Measurements from ENCODE around the gene ADAMTS1.

ADAMTS1 gene

DNA sequence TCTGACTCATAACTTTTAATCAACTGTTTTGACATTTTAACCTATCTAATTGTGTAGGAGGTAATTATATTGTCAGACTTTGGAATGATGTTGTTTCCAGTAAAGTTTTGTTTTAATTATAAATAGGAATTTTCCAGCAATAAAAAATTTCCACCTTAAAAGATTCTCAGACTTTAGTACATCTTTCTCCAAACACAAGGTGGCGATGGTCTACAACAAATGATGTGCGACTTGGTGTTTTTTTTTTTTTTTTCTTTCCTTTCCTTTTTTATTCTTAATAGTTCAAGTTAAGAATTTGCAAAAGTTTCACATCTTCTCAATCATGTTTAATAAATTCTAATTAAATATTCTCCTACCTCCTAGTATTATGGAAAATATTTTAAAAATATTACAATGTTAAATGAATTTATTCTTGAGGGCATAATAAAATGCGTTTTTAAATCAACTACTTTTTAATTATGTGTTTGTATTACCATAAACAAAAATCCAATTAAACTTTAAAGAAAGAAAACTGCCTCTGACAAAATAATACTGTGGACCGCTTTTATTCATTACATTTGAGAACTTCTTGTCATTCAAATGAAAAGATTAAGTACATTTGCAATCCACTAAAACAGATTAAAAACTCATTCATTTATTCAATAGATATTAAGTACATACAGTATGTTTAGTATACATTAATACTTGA, 4.4 kb upstream of the ADAMTS1 start:
- DNase-seq: peak in 1 of 2 donors; percentile 83
- no CpG with 5 or more reads among the region's 4 CpGs for WGBS (ENCODE audit: extremely low coverage, insufficient coverage, insufficient read length)
- no peak overlapping the region for H3K23ac ChIP-seq (ENCODE audit: low read length)
- H3K4me3 ChIP-seq (ENCODE audit: low read depth, low read length): no peak overlapping the region
- no peak overlapping the region for H4K8ac ChIP-seq (ENCODE audit: low read depth, low read length)
- no peak overlapping the region for H4K12ac ChIP-seq (ENCODE audit: low read depth, low read length)
- no peak overlapping the region for H2AFZ ChIP-seq (ENCODE audit: insufficient read depth, low read length, poor library complexity)
- H3K18ac ChIP-seq (ENCODE audit: low read length): no peak overlapping the region
- no peaks in the 10 kb centered on the region for H3K27me3 ChIP-seq (ENCODE audit: insufficient read depth, low read length)
- H2AK5ac ChIP-seq (ENCODE audit: low read length): no peak overlapping the region
- H4K91ac ChIP-seq (ENCODE audit: low read depth, low read length): no peak overlapping the region
- no peak overlapping the region for H3K9ac ChIP-seq (ENCODE audit: low read length)
- no peak overlapping the region for H2BK12ac ChIP-seq (ENCODE audit: low read length)
- H3K9me3 ChIP-seq (ENCODE audit: insufficient read depth, low read depth, low read length): no peaks in the 10 kb centered on the region
- no peak overlapping the region for H2BK5ac ChIP-seq (ENCODE audit: low read depth, low read length, poor library complexity)
- no peaks in the 10 kb centered on the region for H3K36me3 ChIP-seq (ENCODE audit: control insufficient read depth in 1 of 2, insufficient read depth in 2 of 2, low read length in 2 of 2)
- H3K4me1 ChIP-seq (ENCODE audit: control insufficient read depth in 1 of 2, insufficient read depth in 2 of 2, low read length in 2 of 2): peaks cover 0 to 2% of the 10 kb centered on the region in 2 experiments
- H3K4me2 ChIP-seq (ENCODE audit: low read length): no peak overlapping the region
- peaks cover 10% of the 10 kb centered on the region for H3K79me2 ChIP-seq (ENCODE audit: control insufficient read depth, insufficient read depth, low read length, poor library complexity)
- H3K4ac ChIP-seq (ENCODE audit: low read depth, low read length): no peak overlapping the region
- H3K27ac ChIP-seq (ENCODE audit: low read depth, low read length): no peak overlapping the region
- no peak overlapping the region for H2BK120ac ChIP-seq (ENCODE audit: insufficient read depth, low read length, poor library complexity)
- peaks cover 18% of the 10 kb centered on the region for H3K79me1 ChIP-seq (ENCODE audit: low read length)
- no peak overlapping the region for H3K14ac ChIP-seq (ENCODE audit: low read length)

DNA sequence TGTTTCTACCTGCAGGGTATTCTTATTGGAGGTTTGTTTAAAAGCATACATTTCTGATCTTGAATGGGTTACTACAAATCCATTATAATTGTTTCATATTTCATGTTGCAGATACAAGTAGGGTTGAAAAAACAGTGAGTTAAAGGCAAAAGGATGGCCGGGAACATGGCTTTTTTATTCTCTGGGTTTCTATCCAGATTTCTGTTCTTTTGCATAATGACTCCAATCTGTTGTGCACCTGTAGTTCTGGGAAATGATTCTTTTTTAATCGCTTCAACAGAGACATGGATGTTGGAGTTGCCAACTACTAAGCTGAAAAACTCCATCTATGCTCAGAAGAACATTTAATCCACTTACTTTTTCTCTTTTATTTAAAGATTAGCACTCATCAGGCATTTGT, 2.7 kb upstream of the ADAMTS1 start:
- no peak overlapping the region for H2BK5ac ChIP-seq (ENCODE audit: low read depth, low read length, poor library complexity)
- no peak overlapping the region for H4K12ac ChIP-seq (ENCODE audit: low read depth, low read length)
- no peak overlapping the region for H3K4ac ChIP-seq (ENCODE audit: low read depth, low read length)
- no peak overlapping the region for H2BK12ac ChIP-seq (ENCODE audit: low read length)
- no CpG with 5 or more reads among the region's 2 CpGs for WGBS (ENCODE audit: extremely low coverage, insufficient coverage, insufficient read length)
- DNase-seq: no peak
- no peaks in the 10 kb centered on the region for H3K9me3 ChIP-seq (ENCODE audit: insufficient read depth, low read depth, low read length)
- peaks cover 19% of the 10 kb centered on the region for H3K79me2 ChIP-seq (ENCODE audit: control insufficient read depth, insufficient read depth, low read length, poor library complexity)
- H4K8ac ChIP-seq (ENCODE audit: low read depth, low read length): no peak overlapping the region
- no peak overlapping the region for H2AFZ ChIP-seq (ENCODE audit: insufficient read depth, low read length, poor library complexity)
- peaks cover 34% of the 10 kb centered on the region for H3K79me1 ChIP-seq (ENCODE audit: low read length)
- H3K4me2 ChIP-seq (ENCODE audit: low read length): no peak overlapping the region
- H4K91ac ChIP-seq (ENCODE audit: low read depth, low read length): no peak overlapping the region
- H3K27me3 ChIP-seq (ENCODE audit: insufficient read depth, low read length): no peaks in the 10 kb centered on the region
- H3K4me3 ChIP-seq (ENCODE audit: low read depth, low read length): no peak overlapping the region
- H3K23ac ChIP-seq (ENCODE audit: low read length): no peak overlapping the region
- no peak overlapping the region for H3K27ac ChIP-seq (ENCODE audit: low read depth, low read length)
- H3K18ac ChIP-seq (ENCODE audit: low read length): no peak overlapping the region
- H2AK5ac ChIP-seq (ENCODE audit: low read length): no peak overlapping the region
- no peak overlapping the region for H3K14ac ChIP-seq (ENCODE audit: low read length)
- H2BK120ac ChIP-seq (ENCODE audit: insufficient read depth, low read length, poor library complexity): no peak overlapping the region
- H3K9ac ChIP-seq (ENCODE audit: low read length): no peak overlapping the region
- H3K36me3 ChIP-seq (ENCODE audit: control insufficient read depth in 1 of 2, insufficient read depth in 2 of 2, low read length in 2 of 2): peaks cover 0 to 5% of the 10 kb centered on the region in 2 experiments
- peaks cover 0 to 2% of the 10 kb centered on the region in 2 experiments for H3K4me1 ChIP-seq (ENCODE audit: control insufficient read depth in 1 of 2, insufficient read depth in 2 of 2, low read length in 2 of 2)

DNA sequence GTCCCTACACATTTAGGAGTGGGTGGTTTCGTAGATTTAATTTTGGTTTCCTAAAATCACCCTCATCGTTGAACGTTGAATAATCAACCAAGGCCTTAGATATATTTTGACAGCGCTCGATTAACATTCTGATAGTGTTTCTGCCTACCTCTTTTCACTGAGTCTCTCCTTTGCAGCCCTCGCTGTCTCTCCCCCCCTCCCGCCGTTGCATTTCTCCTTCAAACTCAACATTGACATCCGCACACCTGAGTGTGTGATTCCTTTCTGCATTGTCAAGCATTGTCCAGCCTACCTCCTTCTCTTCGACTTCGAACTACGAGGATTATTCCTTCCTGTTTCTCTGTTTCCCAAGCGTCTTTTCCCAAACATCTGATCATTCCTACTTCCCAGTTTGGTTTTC, 1.8 kb upstream of the ADAMTS1 start:
- Histone ChIP-seq H3K79me2 (ENCODE audit: control insufficient read depth, insufficient read depth, low read length, poor library complexity) (peaks cover 19% of the 10 kb centered on the region), H3K4me3 (ENCODE audit: low read depth, low read length) (no peak overlapping the region), H3K9ac (ENCODE audit: low read length) (no peak overlapping the region), H4K91ac (ENCODE audit: low read depth, low read length) (no peak overlapping the region), H2BK12ac (ENCODE audit: low read length) (no peak overlapping the region), H3K4me2 (ENCODE audit: low read length) (peak overlapping the region; percentile 60), H2AK5ac (ENCODE audit: low read length) (peak overlapping the region; percentile 30), H3K4ac (ENCODE audit: low read depth, low read length) (no peak overlapping the region), H3K14ac (ENCODE audit: low read length) (no peak overlapping the region), H4K8ac (ENCODE audit: low read depth, low read length) (no peak overlapping the region), H3K9me3 (ENCODE audit: insufficient read depth, low read depth, low read length) (no peaks in the 10 kb centered on the region), H4K12ac (ENCODE audit: low read depth, low read length) (no peak overlapping the region), H3K18ac (ENCODE audit: low read length) (no peak overlapping the region), H3K23ac (ENCODE audit: low read length) (no peak overlapping the region), H3K79me1 (ENCODE audit: low read length) (peaks cover 34% of the 10 kb centered on the region), H2AFZ (ENCODE audit: insufficient read depth, low read length, poor library complexity) (no peak overlapping the region), H3K27me3 (ENCODE audit: insufficient read depth, low read length) (no peaks in the 10 kb centered on the region), H3K4me1 (ENCODE audit: control insufficient read depth in 1 of 2, insufficient read depth in 2 of 2, low read length in 2 of 2) (peaks cover 2% of the 10 kb centered on the region in 2 experiments), H3K36me3 (ENCODE audit: control insufficient read depth in 1 of 2, insufficient read depth in 2 of 2, low read length in 2 of 2) (peaks cover 5 to 9% of the 10 kb centered on the region in 2 experiments), H2BK5ac (ENCODE audit: low read depth, low read length, poor library complexity) (no peak overlapping the region), H2BK120ac (ENCODE audit: insufficient read depth, low read length, poor library complexity) (no peak overlapping the region), H3K27ac (ENCODE audit: low read depth, low read length) (no peak overlapping the region)
- peak in 1 of 2 donors; percentile 37 for DNase-seq
- WGBS (ENCODE audit: extremely low coverage, insufficient coverage, insufficient read length): no CpG with 5 or more reads among the region's 13 CpGs

DNA sequence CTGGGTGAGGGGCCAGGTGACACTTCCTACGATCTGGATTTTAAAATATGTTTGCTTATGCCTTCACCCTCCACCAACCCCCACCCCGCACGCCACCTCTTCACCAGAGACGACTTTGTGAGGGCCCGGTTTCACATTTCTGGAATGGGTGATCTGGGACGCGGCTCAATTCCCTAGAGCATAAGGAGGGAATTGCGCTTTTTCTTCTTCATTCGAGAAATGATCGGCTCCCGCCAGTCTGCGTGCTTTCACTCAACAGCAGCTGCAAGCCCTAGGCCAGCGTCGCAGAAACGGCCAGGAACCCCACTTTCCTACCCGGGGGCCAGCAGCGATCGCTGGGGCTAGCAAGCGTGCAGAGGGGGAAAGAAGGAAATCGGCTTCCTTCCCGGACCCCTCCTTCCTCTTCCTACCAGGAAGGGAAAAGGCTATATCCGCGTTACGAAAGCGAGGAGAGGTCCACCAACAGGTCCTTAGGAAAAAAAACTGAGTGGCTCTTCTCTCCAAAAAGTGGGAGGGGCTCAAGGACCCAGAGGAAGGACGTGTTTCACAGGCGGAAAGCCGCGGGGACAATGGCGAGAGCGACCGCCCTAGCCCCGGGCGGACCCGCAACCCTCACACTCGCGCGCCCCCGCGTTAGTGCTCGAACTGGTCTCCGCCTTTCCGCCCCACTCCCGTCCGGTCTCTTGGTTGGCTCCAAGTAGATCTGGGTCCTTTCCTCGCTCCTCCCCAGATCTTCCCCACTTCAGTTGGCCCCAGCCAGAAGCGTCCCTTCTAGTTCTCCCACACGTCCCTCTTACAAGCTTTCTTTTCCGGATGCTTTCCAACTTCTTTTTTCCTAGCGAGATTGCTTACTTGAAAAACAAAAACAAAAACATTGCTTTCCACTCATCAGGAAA, 1.1 kb upstream of the ADAMTS1 start:
- Histone ChIP-seq H3K4me2 (ENCODE audit: low read length) (peak overlapping the region; percentile 60), H3K4me1 (ENCODE audit: control insufficient read depth in 1 of 2, insufficient read depth in 2 of 2, low read length in 2 of 2) (peaks cover 2% of the 10 kb centered on the region in 2 experiments), H2BK120ac (ENCODE audit: insufficient read depth, low read length, poor library complexity) (peak overlapping the region; percentile 89), H2BK5ac (ENCODE audit: low read depth, low read length, poor library complexity) (peak overlapping the region; percentile 92), H3K27me3 (ENCODE audit: insufficient read depth, low read length) (no peaks in the 10 kb centered on the region), H3K18ac (ENCODE audit: low read length) (peak overlapping the region; percentile 84), H4K91ac (ENCODE audit: low read depth, low read length) (peak overlapping the region; percentile 87), H2BK12ac (ENCODE audit: low read length) (peak overlapping the region; percentile 51), H3K4me3 (ENCODE audit: low read depth, low read length) (peak overlapping the region; percentile 74), H3K9me3 (ENCODE audit: insufficient read depth, low read depth, low read length) (no peaks in the 10 kb centered on the region), H3K27ac (ENCODE audit: low read depth, low read length) (peak overlapping the region; percentile 82), H4K12ac (ENCODE audit: low read depth, low read length) (peak overlapping the region; percentile 73), H3K36me3 (ENCODE audit: control insufficient read depth in 1 of 2, insufficient read depth in 2 of 2, low read length in 2 of 2) (peaks cover 7 to 11% of the 10 kb centered on the region in 2 experiments), H3K23ac (ENCODE audit: low read length) (no peak overlapping the region), H3K79me1 (ENCODE audit: low read length) (peaks cover 34% of the 10 kb centered on the region), H3K79me2 (ENCODE audit: control insufficient read depth, insufficient read depth, low read length, poor library complexity) (peaks cover 19% of the 10 kb centered on the region), H3K14ac (ENCODE audit: low read length) (peak overlapping the region; percentile 79), H3K9ac (ENCODE audit: low read length) (peak overlapping the region; percentile 85), H3K4ac (ENCODE audit: low read depth, low read length) (peak overlapping the region; percentile 38), H2AFZ (ENCODE audit: insufficient read depth, low read length, poor library complexity) (peak overlapping the region; percentile 72), H4K8ac (ENCODE audit: low read depth, low read length) (peak overlapping the region; percentile 94), H2AK5ac (ENCODE audit: low read length) (no peak overlapping the region)
- no CpG with 5 or more reads among the region's 50 CpGs for WGBS (ENCODE audit: extremely low coverage, insufficient coverage, insufficient read length)
- peak; percentile 85 to 91 for DNase-seq

Data from trophoblast cell (in vitro differentiated cells and primary cell).